UCSD-AML1 (cell line): ENCODE results near the gene AFG1L.
"Not testable (repeated sequence)": the region's sequence is repeated elsewhere in the genome, so short reads cannot be mapped to it uniquely, and the experiment has no call there.

Experiments used
- DNase-seq: peaks from one replicate; lab custom pipeline; 2025; ENCODE audit not compliant: unreplicated experiment; lab: John Stamatoyannopoulos, UW

The AFG1L gene

GRCh38 chr6:108507316-108507715, 212.5 kb downstream of the AFG1L start:
- DNase-seq: no peak

DNA sequence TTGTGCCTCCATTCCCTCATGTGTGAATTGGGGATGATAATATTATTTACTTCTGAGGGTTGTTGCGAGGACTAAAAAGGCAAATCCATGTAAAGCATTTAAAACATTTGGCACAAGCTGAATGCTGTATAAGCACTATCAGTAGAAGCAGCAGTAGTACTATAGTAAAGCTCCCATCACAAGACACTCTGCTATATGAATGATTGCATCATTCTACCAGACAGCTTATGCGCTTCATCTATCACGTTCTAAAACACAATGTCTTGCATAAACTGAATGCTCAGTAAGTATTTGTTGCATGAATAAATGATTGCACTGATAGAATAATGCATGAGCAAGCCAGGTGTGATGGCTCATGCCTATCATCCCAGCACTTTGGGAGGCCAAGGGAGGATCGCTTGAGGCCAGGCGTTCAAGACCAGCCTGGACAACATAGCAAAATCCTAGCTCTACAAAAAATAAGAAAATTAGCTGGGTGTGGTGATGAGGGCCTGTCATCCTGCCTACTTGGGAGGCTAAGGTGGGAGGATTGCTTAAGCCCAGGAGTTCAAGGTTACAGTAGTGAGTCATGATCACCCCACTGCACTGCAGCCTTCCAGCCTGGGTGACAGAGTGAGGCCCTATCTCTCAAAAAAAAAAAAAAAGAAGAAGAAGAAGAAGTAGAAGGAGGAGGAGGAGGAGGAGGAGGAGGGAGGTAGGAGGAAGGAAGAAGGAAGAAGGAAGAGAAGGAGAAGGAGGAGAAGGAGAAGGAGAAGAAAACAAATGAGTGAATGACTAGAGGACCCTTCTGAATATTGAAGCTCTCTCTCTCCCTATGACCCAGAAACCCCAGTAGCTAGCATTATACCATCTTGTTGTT, 215.8 kb downstream of the AFG1L start:
- DNase-seq: no peak

GRCh38 chr6:108518714-108519576, 224.1 kb downstream of the AFG1L start:
- no peak for DNase-seq

- no peak for DNase-seq
Observed at GRCh38 chr6:108521616-108522107, 226.8 kb downstream of the AFG1L start.

DNA sequence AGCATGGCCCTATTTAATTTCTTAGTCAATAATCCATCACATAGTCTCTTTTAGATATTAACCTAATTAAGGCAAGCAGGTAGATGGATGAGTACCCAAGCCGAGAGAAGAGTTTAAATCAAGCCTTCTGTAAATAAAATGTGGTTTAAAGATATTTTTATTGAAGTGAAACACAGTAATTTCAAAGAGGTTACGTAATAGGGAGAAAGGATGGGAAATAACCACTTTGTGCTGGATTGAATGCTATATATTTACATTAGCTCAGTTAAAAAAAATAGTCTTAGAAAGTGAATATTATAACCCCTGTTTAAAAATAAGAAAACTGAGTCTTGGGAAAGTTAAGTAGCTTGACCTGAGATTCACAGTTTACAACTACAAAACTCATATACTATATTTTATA, 228.8 kb downstream of the AFG1L start:
- DNase-seq: no peak

- no peak for DNase-seq
Observed at GRCh38 chr6:108524528-108525248, 229.8 kb downstream of the AFG1L start.

- DNase-seq: no peak
Observed at GRCh38 chr6:108526739-108527174, 231.9 kb downstream of the AFG1L start.

DNA sequence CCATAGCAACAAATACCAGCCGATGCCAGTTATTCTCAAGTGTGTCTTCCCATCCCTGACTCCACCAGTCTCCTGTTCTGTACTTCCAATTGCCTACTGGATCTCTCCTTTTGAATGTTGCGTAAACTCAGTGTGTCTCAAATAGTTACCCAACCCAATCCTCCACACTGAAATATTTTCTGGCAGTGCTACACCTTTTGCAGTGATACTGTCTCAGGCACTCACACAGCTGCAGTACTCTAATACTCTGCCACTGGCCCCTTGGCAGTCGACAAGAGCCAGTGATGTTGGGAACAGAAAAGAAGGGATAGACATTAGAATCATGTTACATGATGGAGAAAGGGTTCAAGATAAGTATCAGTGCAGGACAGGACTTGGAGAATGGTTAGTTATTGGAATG, 234.0 kb downstream of the AFG1L start:
- DNase-seq: no peak

DNA sequence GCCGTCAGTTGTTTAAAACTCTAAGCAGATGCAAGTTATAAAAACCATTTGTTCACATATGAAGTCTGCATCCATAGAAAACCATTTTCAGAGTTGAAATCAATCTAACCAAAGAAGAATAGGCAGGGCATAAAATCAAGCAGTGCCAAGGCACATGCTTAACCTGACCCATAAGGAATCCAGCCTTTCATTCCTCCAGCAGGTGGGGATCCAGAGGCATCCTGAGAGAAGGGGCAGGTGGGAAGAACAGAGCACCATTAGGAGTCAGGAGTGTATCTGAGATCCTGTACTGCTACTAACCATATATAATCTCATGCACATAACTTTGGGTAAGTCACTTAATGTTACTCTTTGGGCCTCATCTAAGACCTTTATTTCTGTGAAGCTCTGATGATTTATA, 236.5 kb downstream of the AFG1L start:
- DNase-seq: no peak

DNA sequence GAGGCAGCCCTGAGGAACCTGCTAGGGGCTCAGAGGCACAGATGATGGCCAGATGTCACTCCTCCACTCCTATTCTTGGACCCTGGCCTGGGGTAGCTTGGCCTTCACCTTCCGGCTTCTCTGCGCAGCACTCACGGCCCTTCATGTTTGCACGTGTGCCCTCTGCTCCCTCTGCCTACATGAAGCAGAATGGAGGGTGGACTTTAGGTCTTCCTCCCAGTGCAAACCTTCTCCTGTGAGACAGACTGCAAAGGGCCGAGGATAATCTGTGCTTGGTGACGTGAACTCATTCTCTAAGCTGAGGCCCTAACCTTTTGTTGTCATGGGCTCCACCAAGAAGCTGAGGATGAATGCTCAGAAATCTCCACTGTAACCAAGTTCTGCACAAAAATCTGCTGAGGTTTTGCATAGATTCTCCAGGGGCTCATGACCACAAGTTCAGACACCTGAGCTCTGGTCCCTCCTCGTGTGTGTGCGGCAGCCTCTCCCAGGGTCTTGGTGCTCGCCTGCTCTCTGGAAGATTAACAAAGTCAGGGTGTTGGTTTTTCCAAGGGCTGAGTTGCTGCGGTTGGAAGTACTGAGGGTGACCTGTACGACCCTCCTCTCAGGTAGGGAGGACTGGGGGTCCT, 240.4 kb downstream of the AFG1L start:
- no peak for DNase-seq

- DNase-seq: not testable (repeated sequence)
Observed at GRCh38 chr6:108535920-108536535, 241.2 kb downstream of the AFG1L start.

DNA sequence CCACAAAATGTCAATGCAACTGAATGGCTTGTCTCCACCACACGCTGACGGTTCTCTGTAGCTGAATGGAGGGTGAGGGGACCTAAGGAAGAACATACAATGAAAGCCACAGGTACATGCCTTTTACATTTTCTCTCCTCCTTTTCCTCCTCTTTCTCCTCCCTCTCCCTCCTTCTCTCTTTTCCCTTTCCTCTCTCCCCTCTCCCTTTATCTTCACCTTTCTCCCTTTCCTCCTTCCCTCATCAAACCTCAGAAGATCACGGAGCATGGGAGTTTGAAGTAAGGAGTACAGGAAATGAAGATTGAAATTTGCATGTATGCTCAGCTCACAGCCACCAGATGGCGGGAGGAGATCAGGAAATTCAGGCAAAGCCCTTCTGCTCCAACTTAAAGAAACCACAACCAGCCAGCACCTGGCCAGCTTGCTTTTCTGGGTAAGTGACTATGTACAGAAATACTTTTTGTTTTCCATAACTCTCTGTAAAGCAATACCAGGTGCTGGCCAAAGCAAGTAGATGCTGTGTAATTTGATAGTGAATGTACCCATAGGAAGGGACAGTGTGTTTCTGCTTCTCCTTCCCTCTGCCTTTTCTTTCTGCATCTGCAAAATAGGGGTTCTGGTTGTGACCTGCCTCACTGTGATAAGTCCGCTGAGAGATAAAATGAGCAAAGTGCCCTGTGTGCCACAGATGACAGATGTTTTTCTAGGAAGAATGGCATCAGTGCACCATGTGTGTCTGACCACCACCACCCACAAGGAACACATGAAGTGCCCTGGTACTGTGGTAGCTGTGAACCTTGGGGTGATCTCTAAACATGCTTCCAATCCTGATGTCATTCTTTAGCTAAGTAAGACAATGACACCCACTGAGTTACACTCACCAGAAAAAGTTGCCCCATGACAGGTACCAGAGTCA, 247.2 kb downstream of the AFG1L start:
- DNase-seq: peak; percentile 54

GRCh38 chr6:108543175-108543940, 248.5 kb downstream of the AFG1L start:
- DNase-seq: no peak

GRCh38 chr6:108544606-108545005, 249.8 kb downstream of the AFG1L start:
- no peak for DNase-seq

DNA sequence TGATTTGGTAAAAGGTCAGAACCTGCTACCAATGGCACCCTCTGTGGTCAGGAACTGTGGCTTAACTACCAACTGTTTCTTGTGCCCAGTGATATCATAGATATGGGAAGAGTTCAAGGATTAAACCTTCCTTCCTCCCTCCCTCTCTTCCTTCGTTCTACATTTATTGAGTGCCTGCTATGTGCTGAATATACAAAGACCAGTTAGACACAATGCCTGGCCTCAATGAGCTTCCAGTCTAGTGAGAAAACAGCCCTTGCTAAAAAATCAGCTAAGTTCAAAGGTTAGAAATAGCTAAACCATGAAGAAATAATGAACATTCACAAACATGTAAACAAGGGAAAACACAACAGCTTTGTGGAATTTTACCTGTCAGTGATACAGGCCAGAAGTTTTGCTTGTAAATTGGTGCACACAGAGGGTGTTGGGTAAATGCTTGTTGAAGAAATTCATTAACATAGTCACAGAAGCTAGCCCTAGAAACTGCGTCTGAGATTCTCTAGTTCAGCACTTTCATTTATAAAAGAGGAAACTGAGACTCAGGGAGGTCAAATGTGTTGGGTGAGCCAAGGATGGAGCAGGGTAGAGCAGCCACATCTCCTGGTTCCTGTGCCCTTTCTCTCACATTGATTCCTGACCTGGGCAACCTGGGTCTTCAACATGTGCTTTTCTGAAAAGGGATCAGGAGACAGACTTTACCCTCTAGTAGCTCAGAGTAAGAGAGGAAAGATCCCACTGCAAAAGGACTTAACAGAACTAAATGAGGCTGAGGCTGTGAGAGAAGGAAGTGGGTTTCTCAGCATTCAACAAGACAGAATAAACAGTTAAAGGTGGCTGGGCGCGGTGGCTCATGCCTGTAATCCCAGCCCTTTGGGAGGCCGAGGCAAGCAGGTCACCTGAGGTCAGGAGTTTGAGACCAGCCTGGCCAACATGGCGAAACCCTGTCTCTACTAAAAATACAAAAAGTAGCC, 251.5 kb downstream of the AFG1L start:
- DNase-seq: no peak

- no peak for DNase-seq
Observed at GRCh38 chr6:108549241-108549640, 254.4 kb downstream of the AFG1L start.

DNA sequence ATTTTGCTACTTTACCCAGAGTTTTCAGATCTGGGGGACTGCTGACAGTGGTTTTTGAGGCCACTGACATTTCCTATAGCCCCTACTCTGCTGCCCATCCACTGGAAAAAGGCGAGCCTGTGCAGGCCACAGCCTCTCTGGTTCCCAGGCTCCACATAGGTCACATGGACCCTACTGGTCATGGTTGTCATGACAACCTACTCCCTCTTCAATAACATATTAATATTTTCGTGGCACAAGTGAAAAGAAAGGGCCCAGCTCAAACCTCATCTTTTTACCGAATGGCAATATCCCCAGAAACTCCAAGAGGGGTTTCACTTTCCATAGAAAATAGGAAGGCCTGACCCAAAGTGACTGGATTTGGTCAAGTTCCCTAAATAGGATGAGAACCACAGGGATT, 254.9 kb downstream of the AFG1L start:
- no peak for DNase-seq
